Lung (tissue), 12 donors: ENCODE data around the gene PMF1. TPM values are rescaled to one million over a fixed set of nuclear protein-coding genes. Genes with fewer than 3 reads are reported as not detected.
A peak's percentile ranks its signal among the peaks of the same experiment; 100 is the strongest.

Source experiments
- ATAC-seq: fragments of 200-7000 bp; cut with Tn5 transposase; one replicate; pipeline ENCODE4 v1.9.1; 2020; ENCODE audit warnings: moderate number of reproducible peaks; ENCODE audit not compliant: insufficient read depth, low FRiP score
- DNase-seq, 3 donors: peaks; one replicate each; pipeline ENCODE4 v3.0.0-alpha.2; 2013 to 2017
- H3K27ac ChIP-seq, 2 donors: one replicate each; pipeline ENCODE4 v1.5.1; 2013; ENCODE audit warnings: mild to moderate bottlenecking in 2 of 2, moderate library complexity in 2 of 2, control low read depth in 1 of 2, inconsistent platforms in 1 of 2, low read depth in 1 of 2, low read length in 1 of 2
- H3K27me3 ChIP-seq, 3 donors: one replicate each; pipeline ENCODE4 v1.5.1; 2013; ENCODE audit warnings: low read length in 2 of 3; ENCODE audit not compliant: control insufficient read depth in 3 of 3, insufficient read depth in 3 of 3
- H3K36me3 ChIP-seq, 4 donors: one replicate each; pipeline ENCODE4 v1.5.1; 2013; ENCODE audit warnings: low read length in 4 of 4, mild to moderate bottlenecking in 1 of 4, moderate library complexity in 1 of 4; ENCODE audit not compliant: control insufficient read depth in 4 of 4, insufficient read depth in 4 of 4
- H3K4me1 ChIP-seq, 5 donors: one replicate each; pipeline ENCODE4 v1.5.1; 2013; ENCODE audit warnings: low read length in 5 of 5, mild to moderate bottlenecking in 2 of 5, moderate library complexity in 1 of 5; ENCODE audit not compliant: control insufficient read depth in 5 of 5, insufficient read depth in 5 of 5
- H3K4me3 ChIP-seq: one replicate; pipeline ENCODE4 v1.5.1; 2013; ENCODE audit warnings: mild to moderate bottlenecking, control low read depth, moderate library complexity
- H3K9ac ChIP-seq, 2 donors: one replicate each; pipeline ENCODE4 v1.5.1; 2013; ENCODE audit warnings: low read length in 2 of 2, control low read depth in 1 of 2; ENCODE audit not compliant: insufficient read depth in 1 of 2
- H3K9me3 ChIP-seq, 4 donors: one replicate each; pipeline ENCODE4 v1.5.1; 2013; ENCODE audit warnings: low read length in 3 of 4, mild to moderate bottlenecking in 1 of 4, moderate library complexity in 1 of 4; ENCODE audit not compliant: control insufficient read depth in 4 of 4, insufficient read depth in 3 of 4
- WGBS, 2 donors: extraction: QIAGEN DNeasy Blood & Tissue Kit; methylation state at CpG; one replicate each; pipeline ENCODE4 v1.1.7; 2013; 5-methylcytosine and 5-hydroxymethylcytosine counted together
- polyA plus RNA-seq, 2 donors: library from polyadenylated mRNA; stranded (reverse); fragments of 200-250 nt; gene quantifications; one replicate each; pipeline ENCODE4 v1.2.1, GENCODE V29; 2013
- total RNA-seq, 2 donors: library from RNA; depleted of rRNA in 1 of 2; stranded (reverse); fragments of >200 nt in 1 of 2; gene quantifications; one replicate each; pipeline ENCODE4 v1.2.1, GENCODE V29; 2014 to 2021
- TF ChIP-seq, protein P1 (sequence below): IDR thresholded peaks from 2 replicates; pipeline ENCODE4 v1.5.1; 2012; ENCODE audit warnings: mild to moderate bottlenecking; ENCODE audit errors: control extremely low read depth, extremely low read depth
- donor health status: control.
- donor health status: control.
- donor health status: Bipolar disorder and iron deficiency.
- donor health status: healthy.
- donor health status: DM: yes; HTN: yes; CAD: no.

Gene PMF1
- total and polyA plus RNA-seq, 4 donors: 60.0 to 144 (median 64.7) TPM

DNA sequence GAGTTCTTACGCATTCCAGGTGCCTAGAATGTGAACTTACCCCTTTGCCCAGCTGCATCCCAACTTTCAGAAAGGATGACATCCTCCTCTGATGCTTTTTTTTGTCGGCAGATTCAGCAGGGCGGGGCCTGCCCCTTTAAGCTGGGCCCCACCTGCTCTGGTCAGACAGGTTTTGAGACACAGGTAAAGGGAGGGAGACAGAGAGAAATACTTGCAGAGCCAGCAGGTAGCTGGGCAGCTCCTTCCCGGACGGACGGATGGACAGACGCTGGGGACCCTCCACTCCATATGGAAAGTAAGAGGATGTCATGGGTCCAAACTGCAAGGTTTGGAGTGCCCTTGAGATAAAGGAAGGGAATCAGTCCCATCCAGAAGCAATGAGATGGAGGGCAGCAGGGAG lies 71.3 kb downstream of the PMF1 start, which contains the start of gene TMEM79:
Gene TMEM79 (plus strand): TSS at position 214 of the 400 bp plus-strand sequence. CDS start 902 bp downstream, outside the sequence.
- Histone ChIP-seq H3K9ac (peak within 1 kb of the TSS; percentile 42 to 93), H3K4me1 (peaks cover 0 to 22% (median 6%) of the 10 kb centered on the region in 5 donors), H3K4me3 (peak within 1 kb of the TSS; percentile 55), H3K36me3 (peaks cover 0 to 18% (median 5%) of the 10 kb centered on the region in 4 donors), H3K27ac (peak within 1 kb of the TSS; percentile 81 to 97), H3K27me3 (no peaks in the 10 kb centered on the region), H3K9me3 (no peaks in the 10 kb centered on the region)
- TF ChIP-seq, protein P1, sequence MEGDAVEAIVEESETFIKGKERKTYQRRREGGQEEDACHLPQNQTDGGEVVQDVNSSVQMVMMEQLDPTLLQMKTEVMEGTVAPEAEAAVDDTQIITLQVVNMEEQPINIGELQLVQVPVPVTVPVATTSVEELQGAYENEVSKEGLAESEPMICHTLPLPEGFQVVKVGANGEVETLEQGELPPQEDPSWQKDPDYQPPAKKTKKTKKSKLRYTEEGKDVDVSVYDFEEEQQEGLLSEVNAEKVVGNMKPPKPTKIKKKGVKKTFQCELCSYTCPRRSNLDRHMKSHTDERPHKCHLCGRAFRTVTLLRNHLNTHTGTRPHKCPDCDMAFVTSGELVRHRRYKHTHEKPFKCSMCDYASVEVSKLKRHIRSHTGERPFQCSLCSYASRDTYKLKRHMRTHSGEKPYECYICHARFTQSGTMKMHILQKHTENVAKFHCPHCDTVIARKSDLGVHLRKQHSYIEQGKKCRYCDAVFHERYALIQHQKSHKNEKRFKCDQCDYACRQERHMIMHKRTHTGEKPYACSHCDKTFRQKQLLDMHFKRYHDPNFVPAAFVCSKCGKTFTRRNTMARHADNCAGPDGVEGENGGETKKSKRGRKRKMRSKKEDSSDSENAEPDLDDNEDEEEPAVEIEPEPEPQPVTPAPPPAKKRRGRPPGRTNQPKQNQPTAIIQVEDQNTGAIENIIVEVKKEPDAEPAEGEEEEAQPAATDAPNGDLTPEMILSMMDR: no peak
- 75 to 86% methylated on average over 7 of the region's 7 CpGs for WGBS, 2 donors
- DNase-seq (peak in 1 of 3 donors; percentile 17), ATAC-seq (no peak)

DNA sequence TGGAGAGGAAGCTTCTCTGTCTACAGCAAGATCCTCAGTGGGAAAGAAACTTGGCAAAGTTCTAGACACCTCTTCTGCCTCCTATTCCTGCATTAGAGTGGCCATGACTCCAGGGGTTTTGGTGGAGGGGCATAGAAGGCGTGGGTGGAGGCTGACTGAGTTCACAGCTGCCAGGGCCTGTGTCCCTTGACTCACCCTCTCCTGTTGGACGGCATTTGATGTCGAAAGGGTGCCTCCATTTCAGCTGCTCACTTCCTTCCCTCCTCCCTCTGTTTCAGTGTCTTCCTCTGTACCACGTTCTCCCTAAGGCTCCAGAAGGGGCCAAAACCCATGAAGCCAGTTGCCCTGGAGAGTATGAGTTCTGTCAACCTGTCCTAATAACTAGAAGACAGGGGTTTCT lies 72.0 kb downstream of the PMF1 start:
- peaks cover 0 to 18% (median 5%) of the 10 kb centered on the region in 4 donors for H3K36me3 ChIP-seq
- TF ChIP-seq, protein P1: no peak
- 21 to 58% methylated on average over 4 of the region's 4 CpGs for WGBS, 2 donors
- peaks cover 0 to 22% (median 6%) of the 10 kb centered on the region in 5 donors for H3K4me1 ChIP-seq
- DNase-seq: no peak
- no peaks in the 10 kb centered on the region for H3K27me3 ChIP-seq
- H3K27ac ChIP-seq: no peak overlapping the region
- no peaks in the 10 kb centered on the region for H3K9me3 ChIP-seq
- no peak overlapping the region for H3K4me3 ChIP-seq
- no peak for ATAC-seq
- peak overlapping the region in 1 of 2 donors; percentile 4 for H3K9ac ChIP-seq

DNA sequence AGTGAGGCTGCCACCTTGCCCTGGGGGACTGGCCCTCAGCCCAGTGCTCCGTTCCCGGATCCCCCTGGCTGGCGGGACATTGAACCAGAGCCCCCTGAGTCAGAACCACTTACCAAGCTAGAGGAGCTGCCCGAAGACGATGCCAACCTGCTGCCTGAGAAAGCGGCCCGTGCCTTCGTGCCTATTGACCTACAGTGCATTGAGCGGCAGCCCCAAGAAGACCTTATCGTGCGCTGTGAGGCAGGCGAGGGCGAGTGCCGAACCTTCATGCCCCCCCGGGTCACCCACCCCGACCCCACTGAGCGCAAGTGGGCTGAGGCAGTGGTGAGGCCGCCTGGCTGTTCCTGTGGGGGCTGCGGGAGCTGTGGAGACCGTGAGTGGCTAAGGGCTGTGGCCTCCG lies 72.6 kb downstream of the PMF1 start:
- H3K4me1 ChIP-seq: peaks cover 0 to 22% (median 6%) of the 10 kb centered on the region in 5 donors
- ATAC-seq: no peak
- no peak for DNase-seq
- 93 to 98% methylated on average over 21 of the region's 21 CpGs for WGBS, 2 donors
- TF ChIP-seq, protein P1: no peak
- no peak overlapping the region for H3K27ac ChIP-seq
- H3K9me3 ChIP-seq: no peaks in the 10 kb centered on the region
- no peaks in the 10 kb centered on the region for H3K27me3 ChIP-seq
- H3K9ac ChIP-seq: no peak overlapping the region
- H3K36me3 ChIP-seq: peaks cover 0 to 18% (median 5%) of the 10 kb centered on the region in 4 donors
- no peak overlapping the region for H3K4me3 ChIP-seq

DNA sequence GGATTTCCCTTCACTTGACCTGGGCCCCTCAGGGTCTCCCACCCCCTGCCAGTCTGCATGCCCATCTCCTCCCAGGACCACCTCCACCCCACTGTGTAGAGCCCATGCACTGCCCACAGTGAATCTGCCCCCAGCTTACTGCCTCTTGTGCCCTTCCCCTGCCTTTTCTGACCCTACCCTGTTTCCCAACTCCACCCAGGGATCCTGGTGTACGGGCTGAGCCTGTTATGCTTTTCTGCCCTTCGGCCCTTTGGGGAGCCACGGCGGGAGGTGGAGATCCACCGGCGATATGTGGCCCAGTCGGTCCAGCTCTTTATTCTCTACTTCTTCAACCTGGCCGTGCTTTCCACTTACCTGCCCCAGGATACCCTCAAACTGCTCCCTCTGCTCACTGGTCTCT lies 73.3 kb downstream of the PMF1 start:
- Histone ChIP-seq H3K27ac (no peak overlapping the region), H3K4me3 (no peak overlapping the region), H3K4me1 (peaks cover 0 to 20% (median 6%) of the 10 kb centered on the region in 5 donors), H3K9me3 (no peaks in the 10 kb centered on the region), H3K9ac (no peak overlapping the region), H3K36me3 (peaks cover 0 to 18% (median 5%) of the 10 kb centered on the region in 4 donors), H3K27me3 (no peaks in the 10 kb centered on the region)
- DNase-seq: no peak
- WGBS, 2 donors: 97% methylated on average over 8 of the region's 8 CpGs
- no peak for ATAC-seq
- TF ChIP-seq, protein P1: no peak
